Type B pancreatic cell (in vitro differentiated cells): ENCODE data around the gene RSRC1. TPM values are rescaled to one million over a fixed set of nuclear protein-coding genes. Genes with fewer than 3 reads are reported as not detected.
"Not testable (repeated sequence)": the region's sequence is repeated elsewhere in the genome, so short reads cannot be mapped to it uniquely, and the experiment has no call there.

Experiments
- DNase-seq: peaks from one replicate; pipeline ENCODE4 v3.0.0; 2021; ENCODE audit warnings: mixed read lengths; ENCODE audit not compliant: unreplicated experiment; ENCODE audit errors: extremely low spot score
- H3K27ac Mint-ChIP-seq: 2 replicates; pipeline ENCODE4 v1.8.0; 2021; ENCODE audit warnings: mild to moderate bottlenecking, mixed read lengths
- H3K27me3 Mint-ChIP-seq: 2 replicates; pipeline ENCODE4 v1.8.0; 2021; ENCODE audit warnings: mixed read lengths
- H3K36me3 Mint-ChIP-seq: 2 replicates; pipeline ENCODE4 v1.8.0; 2021; ENCODE audit warnings: mixed read lengths
- H3K4me1 Mint-ChIP-seq: one replicate; pipeline ENCODE4 v1.8.0; 2021; ENCODE audit warnings: mixed read lengths; ENCODE audit not compliant: unreplicated experiment
- H3K4me3 Mint-ChIP-seq: 2 replicates; pipeline ENCODE4 v1.8.0; 2021; ENCODE audit warnings: mild to moderate bottlenecking, mixed read lengths
- H3K9me3 Mint-ChIP-seq: 2 replicates; pipeline ENCODE4 v1.8.0; 2021; ENCODE audit warnings: mixed read lengths
- CTCF ChIP-seq: fragments of 200-600 bp; sonication (generic); conservative IDR thresholded peaks from 2 replicates; pipeline ENCODE4 v1.5.0; 2021; ENCODE audit warnings: antibody characterized with exemption, mild to moderate bottlenecking
- total RNA-seq: library from RNA; stranded (reverse); gene quantifications from 2 replicates; pipeline ENCODE4 v1.2.1, GENCODE V29; 2021; ENCODE audit warnings: low replicate concordance

The RSRC1 gene
- total RNA-seq, 1 donor from 2014 or later = 34.6 TPM

GRCh38 chr3:158220575-158220974 is 110.7 kb downstream of the RSRC1 start:
- no peaks in the 10 kb centered on the region for H3K27me3 Mint-ChIP-seq
- no peaks in the 10 kb centered on the region for H3K4me1 Mint-ChIP-seq
- peaks cover 5% of the 10 kb centered on the region for H3K9me3 Mint-ChIP-seq
- no peak overlapping the region for H3K4me3 Mint-ChIP-seq
- DNase-seq = no peak
- no peak for TF ChIP-seq CTCF
- no peak overlapping the region for H3K27ac Mint-ChIP-seq
- H3K36me3 Mint-ChIP-seq = no peaks in the 10 kb centered on the region

GRCh38 chr3:158221426-158221825 is 111.5 kb downstream of the RSRC1 start:
- no peak for TF ChIP-seq CTCF
- no peaks in the 10 kb centered on the region for H3K4me1 Mint-ChIP-seq
- H3K9me3 Mint-ChIP-seq = peaks cover 5% of the 10 kb centered on the region
- no peak overlapping the region for H3K27ac Mint-ChIP-seq
- no peak overlapping the region for H3K4me3 Mint-ChIP-seq
- no peaks in the 10 kb centered on the region for H3K36me3 Mint-ChIP-seq
- DNase-seq = no peak
- no peaks in the 10 kb centered on the region for H3K27me3 Mint-ChIP-seq

- Mint-ChIP-seq H3K27me3 (no peaks in the 10 kb centered on the region), H3K4me3 (no peak overlapping the region), H3K36me3 (no peaks in the 10 kb centered on the region), H3K9me3 (no peaks in the 10 kb centered on the region), H3K27ac (no peak overlapping the region), H3K4me1 (no peaks in the 10 kb centered on the region)
- DNase-seq = no peak
- no peak for TF ChIP-seq CTCF
These were observed 116.5 kb downstream of the RSRC1 start for GRCh38 chr3:158226429-158226828.

- not testable (repeated sequence) for H3K9me3 Mint-ChIP-seq, H3K36me3 Mint-ChIP-seq, H3K4me1 Mint-ChIP-seq, DNase-seq, H3K27me3 Mint-ChIP-seq, H3K27ac Mint-ChIP-seq, H3K4me3 Mint-ChIP-seq
These were observed 119.1 kb downstream of the RSRC1 start for GRCh38 chr3:158228942-158229341.

- peaks cover 3% of the 10 kb centered on the region for H3K36me3 Mint-ChIP-seq
- DNase-seq = no peak
- no peaks in the 10 kb centered on the region for H3K9me3 Mint-ChIP-seq
- H3K27me3 Mint-ChIP-seq = no peaks in the 10 kb centered on the region
- H3K4me3 Mint-ChIP-seq = no peak overlapping the region
- no peaks in the 10 kb centered on the region for H3K4me1 Mint-ChIP-seq
- TF ChIP-seq CTCF = no peak
- H3K27ac Mint-ChIP-seq = no peak overlapping the region
These were observed 123.9 kb downstream of the RSRC1 start for GRCh38 chr3:158233791-158234190.

- no peak overlapping the region for H3K4me3 Mint-ChIP-seq
- H3K27ac Mint-ChIP-seq = no peak overlapping the region
- no peak for TF ChIP-seq CTCF
- no peaks in the 10 kb centered on the region for H3K4me1 Mint-ChIP-seq
- DNase-seq = no peak
- no peaks in the 10 kb centered on the region for H3K9me3 Mint-ChIP-seq
- H3K27me3 Mint-ChIP-seq = no peaks in the 10 kb centered on the region
- no peaks in the 10 kb centered on the region for H3K36me3 Mint-ChIP-seq
These were observed 134.4 kb downstream of the RSRC1 start for GRCh38 chr3:158244274-158244673.
